ENCODE data around the gene NPHS1.
"Not testable (repeated sequence)": the region's sequence is repeated elsewhere in the genome, so short reads cannot be mapped to it uniquely, and the experiment has no call there.

The NPHS1 gene

DNA sequence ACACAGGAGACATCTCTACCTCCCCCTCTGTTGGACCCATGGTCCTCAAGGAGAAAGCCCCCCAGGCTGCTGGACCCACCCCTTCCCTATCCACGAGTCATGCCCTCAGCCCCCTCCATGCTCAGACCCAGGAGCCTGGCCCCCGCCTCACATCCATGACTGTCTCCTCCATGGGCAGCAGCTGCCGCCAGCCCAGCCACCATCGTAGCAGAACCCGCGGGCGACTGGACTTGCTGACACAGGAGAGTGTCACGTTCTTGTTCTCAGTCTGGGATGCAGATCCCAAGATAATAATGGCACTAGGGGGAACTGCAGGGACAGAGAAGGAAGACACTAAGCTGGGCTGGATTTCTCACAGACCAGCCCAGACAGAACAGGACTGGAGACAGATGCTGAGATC is 3.8 kb downstream of the NPHS1 start:
- no peak for DNase-seq

DNA sequence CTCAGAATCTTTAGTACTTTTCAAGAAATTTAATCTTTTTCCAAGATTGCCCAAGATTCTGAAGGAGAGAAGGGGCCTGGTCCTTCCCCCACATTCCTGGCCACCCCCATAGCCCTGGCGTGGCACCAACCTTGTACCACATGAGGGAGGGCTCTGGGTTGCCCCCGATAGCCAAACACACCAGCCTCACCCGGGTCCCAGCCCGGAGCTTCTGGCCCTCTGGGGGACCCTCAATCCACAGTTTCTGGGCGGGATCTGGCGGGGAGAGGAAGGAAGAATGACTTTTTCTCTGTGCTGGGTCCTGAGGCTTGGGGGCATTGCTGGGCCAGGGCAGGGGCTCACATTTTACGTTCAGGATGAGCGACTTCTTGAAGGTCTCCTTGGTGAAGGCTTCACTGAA is 4.4 kb downstream of the NPHS1 start:
- DNase-seq, result no peak

DNA sequence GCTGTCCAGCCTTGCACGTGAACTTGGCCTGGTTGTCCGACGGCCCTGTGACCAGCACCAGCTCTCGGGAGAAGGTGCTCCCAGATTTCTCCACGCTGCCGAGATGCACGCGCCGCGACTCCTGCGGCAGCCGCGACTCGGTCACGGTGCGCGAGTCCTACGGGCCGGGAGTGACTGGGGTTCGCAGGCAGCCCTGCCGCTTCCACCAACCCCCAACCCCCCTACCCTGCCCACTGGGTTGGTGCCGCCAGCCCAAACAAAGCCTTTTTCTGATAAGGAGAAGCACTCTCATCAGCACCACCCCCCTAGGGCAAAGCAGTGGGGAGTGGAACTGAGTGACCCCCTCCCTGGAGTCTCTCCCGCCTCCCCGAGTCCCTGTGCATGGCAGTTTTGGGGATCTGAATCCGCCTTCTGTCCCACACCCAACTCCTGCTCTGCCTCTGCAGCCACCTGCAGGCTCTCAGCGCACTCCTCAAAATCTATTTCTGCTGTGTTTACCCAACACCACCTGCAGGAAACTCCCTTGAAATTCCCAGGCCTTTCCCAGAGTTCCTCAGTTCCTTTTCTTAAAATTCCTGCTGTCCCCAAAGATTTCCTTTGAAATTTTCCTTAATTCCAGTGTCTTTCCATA is 6.2 kb downstream of the NPHS1 start:
- DNase-seq, result no peak

DNA sequence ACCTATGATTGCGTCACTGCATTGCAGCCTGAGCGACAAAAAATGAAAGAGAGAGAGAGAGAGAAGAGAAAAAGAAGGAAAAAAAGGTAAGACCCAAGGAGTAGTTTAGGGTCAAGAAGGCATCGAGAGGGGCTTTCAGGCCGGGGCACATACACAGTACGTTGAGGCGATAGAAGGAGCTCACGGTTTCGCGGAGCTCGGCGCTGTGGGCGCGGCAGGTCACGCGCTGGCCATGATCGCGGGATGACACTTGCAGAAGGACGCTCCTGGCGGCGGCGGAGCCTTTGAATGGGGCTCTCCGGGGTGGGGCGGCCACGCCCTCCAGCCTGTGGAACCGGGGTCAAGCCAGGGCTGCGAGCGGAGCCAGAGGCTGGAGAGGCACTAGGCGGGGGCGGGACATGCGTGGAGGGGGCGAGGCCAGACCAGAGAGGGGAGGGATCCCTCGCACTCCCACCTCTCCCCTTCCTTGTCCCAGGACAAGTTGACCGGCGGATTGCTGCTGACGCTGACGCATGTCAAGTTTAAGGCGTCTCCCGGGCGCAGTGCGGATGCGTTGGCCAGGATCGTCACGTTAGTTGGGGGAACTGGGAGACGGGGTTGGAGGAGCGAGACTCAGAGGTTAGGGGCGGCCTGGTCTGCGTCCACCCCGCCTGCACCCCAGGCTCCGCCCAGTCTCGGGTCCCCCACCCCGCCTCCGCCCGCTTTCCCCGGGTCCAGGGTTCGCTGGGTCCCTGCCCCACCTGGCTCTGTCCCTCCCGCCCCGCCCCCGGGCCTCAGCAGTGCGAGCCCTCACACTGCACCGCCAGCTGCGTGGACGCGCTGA is 6.9 kb downstream of the NPHS1 start:
- no peak for DNase-seq

DNA sequence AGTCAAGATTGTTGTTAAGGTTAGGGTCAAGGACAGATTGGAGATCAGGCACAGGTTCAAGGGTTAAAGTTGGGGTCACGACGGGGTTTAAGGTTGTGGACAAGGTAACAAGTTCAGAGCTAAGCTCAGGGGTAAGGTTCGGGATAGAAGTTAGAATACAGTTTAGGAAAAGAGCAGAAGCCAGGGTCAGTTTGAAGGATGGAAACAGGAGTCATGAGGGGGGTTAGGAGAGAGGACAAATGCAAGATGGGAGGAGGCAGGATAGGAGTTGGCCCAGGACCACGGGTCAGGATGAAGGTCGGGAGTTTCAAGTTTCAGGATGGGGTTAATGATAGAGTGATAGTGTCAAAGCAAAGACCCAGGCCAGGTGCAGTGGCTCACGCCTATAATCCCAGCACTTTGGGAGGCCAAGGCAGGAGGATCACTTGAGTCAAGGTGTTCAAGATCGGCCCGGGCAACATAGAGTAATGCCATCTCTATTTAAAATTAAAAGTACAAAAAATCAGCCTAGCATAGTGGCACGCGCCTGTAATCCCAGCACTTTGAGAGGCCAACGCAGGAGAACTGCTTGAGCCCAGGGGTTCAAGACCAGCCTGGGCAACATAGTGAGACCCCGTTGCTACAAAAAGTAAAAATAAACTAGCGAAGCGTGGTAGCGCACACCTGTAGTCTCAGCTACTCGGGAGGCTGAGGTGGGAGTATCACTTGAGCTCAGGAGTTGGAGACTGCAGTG is 7.7 kb downstream of the NPHS1 start:
- no peak for DNase-seq

DNA sequence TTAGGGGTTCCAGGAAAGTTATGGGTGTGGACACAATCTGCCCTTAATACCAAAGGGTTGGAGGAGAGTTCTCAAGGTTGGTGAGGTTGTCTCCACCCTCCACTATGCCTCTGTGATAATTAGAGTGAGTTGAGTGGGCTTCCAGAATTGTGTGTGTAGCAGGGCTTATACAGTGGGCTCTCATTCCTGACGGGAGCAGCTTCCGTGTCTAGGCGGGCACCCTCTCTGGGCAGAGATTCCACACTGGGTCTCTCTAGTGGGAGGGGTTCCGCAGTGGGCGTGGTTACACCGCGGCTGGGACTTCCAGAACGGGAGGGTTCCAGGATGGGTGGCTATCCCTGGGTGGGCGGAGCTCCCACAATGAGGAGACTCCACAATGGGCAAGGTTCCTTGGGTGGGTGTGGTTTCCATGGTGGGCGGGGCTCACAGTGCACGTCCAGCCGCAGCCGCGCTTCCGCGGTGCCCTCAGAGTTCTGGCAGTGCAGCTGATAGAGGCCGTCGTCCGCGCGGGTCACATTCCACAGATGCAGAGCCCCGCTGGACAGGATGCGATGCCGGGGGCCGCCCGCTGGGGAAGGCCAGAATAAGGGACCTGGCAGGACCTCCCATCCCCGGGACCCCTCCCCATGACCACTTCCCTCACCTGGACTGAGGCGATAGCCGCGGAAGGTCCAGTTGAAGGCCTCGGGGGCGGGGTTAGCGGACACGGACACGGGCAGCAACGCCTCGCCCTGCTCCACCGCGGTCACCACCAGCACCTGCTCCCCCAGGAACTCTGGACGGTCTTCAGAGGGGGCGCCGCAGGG is 8.4 kb downstream of the NPHS1 start:
- DNase-seq, result no peak

DNA sequence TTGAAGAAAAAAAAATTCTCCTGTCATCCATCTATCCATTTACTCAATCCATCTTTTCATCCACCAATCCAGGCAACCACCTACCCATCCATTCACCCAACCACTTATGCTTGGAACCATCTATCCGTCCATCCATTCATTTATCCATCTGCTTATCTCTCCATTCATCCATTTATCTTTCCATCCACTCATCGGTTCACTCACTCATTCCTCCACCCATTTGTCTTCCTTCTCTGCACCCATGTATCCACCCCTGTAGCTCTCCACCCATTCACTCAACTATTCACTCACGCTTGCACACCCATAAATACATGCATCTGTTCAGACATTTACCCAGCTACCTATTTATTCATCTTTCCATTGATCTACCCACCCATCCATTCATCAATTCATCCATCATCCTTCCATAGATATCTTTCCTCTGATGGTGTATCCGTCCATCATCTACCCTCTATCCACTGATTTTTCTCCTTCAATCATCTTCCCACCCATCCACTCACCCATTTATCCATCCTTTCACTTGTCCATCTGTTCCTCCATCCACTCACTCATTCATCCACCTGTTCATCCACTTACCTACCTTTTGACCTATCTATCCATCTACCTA is 9.5 kb downstream of the NPHS1 start:
- DNase-seq, result no peak

DNA sequence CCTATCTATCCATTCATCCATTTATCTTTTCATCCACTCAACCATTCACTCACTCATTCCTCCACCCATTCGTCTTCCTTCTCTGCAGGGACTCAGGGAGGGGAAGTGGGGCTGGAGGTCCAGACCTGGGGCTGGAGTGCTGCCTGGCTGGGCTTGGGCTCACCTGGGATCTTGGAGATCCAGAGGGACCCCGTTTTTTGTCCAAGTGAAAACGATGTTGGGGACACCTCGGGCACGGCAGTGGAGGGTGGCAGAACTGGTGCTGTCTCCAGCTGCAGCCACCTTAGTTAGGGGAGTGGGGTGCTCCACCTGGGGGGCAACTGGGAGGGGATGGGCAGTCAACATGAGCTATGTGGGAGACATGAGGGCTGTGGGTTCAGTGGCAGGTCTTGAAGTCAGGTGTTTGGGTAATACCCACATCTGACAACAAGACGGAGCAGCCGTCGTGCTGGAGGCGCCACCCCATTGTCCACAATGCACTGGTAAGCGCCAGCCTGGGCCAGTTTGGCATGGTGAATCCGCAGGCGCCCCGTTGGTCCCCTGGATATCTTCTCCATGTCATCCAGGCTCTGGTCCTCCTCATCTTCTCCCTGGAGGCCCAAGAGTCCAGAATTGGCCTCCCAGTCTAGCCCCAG is 10.2 kb downstream of the NPHS1 start:
- no peak for DNase-seq

DNA sequence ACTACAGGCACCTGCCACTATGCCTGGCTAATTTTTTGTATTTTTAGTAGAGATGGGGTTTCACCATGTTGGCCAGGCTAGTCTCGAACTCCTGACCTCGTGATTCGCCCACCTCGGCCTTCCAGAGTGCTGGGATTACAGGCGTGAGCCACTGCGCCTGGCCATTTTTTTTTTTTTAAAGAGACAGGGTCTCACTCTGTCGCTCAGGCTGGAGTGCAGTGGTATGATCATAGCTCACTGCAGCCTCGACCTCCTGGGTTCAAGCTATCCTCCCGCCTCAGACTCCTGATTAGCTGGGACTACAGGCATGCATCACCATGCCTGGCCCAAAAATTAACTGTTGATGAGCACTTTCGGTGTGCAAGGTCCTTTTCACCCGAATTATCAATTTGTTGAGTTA is 16.2 kb downstream of the NPHS1 start:
- DNase-seq, result not testable (repeated sequence)

DNA sequence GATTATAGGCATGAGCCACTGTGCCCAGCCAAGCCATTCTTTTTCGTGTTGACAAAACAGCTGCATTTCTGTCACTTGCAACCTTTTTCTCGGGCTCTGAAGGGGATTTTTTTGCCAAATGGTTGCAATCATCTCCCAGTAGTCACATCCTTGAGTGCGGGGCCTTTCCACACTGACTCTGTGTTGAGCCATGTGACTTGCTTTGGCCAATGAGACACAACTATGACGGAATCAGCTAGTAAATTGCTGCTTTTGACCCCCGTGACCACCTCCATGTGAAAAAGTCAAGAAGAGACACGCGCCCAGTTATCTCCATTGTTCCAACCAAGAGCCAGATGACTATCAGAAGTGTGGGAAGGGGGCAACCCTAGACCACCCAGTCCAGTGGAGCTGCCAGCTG is 18.3 kb downstream of the NPHS1 start:
- DNase-seq, result no peak

DNA sequence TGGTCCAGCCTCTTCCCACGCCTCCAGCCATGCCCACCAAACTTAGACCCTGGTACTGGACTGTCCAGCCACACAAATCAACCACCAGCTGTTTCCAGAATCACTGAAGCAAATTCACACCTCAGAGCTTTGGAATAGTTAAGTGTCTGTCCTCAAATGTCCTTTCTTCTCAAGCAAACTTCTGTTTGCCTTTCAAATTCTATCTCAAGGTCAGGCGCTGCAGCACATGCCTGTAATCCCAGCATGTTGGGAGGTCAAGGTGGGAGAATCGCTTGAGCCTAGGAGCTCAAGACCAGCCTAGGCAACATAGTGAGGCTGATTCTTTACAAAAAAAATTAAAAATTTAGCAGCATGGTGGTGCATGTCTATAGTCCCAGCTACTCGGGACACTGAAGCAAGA is 20.2 kb downstream of the NPHS1 start:
- no peak for DNase-seq

DNA sequence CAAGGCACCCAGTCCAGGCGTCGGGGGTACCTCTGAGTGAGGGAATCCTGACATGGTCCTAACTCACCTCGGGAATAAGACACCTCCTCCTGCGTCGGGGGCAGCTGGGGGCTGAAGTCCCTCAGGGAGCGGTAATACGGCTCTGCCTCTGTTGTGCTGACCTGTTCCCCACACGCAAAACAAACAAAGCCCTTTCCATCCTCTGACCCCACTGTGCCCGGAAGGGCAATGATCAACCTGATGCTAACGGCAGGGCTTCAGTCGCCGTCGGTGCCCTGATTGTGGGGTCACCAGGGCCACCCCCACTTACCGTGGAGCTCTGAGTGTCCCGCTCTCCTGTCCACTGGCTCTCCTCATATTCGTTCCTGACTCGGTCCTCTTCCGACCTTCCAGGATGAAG is 21.3 kb downstream of the NPHS1 start:
- DNase-seq, result no peak

DNA sequence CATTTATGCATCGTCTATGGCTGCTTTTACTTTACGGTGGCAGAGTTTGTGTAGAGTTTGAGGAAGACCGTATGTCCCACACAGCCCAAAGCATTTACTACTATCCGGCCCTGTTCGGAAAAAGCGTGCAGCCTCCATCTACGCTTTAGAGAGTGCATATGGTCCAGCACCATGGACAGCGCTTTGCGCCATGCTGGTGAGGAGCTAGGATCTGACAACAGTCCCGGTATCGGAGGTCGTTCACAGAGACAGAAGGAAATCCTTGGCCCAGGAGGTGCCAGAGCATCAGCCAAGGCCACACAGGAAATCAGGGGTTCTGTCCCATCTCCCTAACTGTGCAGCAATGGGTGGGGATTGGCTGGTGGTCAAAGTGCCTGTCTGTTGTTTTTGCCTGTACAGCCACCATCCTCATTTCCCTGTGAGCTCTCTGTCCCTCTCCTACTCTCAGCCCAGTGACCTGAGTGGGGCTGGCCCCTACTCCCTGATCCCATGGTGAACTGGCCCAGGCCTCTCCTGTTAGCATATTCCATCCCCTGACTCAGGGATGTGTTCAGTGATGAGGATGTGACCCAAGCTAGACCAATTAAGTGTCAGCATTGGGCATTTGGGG is 23.5 kb downstream of the NPHS1 start:
- peak; percentile 38 for DNase-seq

DNA sequence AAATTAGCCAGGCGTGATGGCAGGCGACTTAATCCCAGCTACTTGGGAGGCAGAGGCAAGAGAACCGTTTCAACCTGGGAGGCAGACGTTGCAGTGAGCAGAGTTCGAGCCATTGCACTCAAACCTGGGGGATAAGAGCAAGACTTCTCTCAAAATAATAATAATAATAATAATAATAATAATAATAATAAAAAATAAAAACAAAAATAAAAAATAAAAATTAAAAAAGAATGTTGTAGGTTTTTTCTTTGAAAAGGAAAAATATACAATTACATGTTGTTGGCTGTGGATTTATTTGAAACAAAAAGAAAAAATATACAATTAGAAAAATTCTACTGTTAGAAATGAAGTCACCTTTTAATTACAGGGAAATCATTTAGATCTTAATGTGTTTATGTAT is 28.2 kb downstream of the NPHS1 start:
- DNase-seq, result no peak

DNA sequence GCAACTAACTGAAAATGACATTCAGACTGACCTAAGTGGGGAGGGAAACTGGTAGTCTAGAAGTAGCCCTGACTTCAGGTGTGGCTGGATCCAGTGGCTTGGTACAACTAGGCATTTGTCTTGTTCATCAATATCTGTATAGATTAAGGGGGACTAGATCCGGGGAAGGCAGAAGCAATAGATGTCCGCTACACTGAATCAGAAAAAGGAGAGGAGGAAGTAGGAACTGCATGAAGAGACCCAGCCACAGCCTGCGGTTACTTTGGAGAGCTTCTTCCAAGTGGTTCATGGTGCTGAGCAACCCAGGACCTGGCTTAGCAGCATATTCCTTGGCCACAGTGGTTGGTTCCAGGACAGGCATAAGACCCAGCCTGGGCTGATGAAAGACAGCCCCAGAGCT is 29.7 kb downstream of the NPHS1 start:
- no peak for DNase-seq

DNA sequence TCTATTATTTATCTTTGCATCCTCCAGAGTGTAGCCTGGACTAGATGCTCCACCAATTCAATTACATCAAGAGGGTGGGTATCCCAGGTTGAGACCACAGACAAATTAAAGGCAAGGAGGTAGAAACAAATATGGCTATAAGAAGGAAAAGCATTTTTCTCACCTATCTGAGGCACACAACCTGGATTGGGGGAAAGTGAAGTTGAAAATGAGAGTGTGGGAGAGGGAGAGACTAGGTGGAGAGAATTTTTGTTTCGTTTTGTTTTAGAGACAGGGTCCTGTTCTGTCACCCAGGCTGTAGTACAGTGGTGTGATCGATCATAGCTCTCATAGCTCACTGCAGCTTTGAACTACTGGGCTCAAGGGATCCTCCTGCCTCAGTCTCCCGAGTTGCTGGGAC is 33.9 kb downstream of the NPHS1 start:
- no peak for DNase-seq

DNA sequence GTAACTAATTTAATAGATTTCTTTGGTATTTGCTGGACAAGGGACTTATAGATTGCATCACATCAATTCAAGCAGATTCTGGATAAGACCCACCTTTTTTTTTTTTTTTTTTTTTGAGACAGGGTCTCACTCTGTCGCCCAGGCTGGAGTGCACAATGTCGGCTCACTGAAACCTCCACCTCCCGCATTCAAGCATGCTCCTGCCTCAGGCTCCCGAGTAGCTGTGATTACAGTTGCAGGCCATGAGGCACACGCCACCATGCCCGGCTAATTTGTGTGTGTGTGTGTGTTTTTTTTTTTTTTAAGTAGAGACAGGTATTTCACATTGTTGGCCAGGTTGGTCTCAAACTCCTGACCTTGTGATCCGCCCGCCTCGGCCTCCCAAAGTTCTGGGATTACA is 35.5 kb downstream of the NPHS1 start:
- DNase-seq, result no peak

DNA sequence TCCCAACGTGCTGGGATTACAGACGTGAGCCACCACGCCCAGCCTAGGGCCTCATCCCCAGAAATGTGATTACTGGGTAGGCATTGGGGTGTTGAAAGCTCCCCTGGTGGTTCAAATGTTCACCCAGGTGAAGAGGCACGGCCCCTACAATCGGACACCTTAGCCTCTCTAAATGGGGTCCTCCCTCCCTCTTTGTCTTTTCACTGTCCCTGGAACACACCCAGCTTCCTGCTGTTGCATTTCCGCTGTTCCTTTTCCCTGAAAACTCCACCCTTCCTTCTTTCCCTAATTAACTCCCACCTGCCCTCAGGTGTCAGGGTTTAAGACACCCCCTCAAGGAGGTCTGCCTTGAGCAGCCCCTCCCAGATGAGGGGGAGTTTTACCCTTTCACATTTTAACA is 36.0 kb downstream of the NPHS1 start:
- no peak for DNase-seq

DNA sequence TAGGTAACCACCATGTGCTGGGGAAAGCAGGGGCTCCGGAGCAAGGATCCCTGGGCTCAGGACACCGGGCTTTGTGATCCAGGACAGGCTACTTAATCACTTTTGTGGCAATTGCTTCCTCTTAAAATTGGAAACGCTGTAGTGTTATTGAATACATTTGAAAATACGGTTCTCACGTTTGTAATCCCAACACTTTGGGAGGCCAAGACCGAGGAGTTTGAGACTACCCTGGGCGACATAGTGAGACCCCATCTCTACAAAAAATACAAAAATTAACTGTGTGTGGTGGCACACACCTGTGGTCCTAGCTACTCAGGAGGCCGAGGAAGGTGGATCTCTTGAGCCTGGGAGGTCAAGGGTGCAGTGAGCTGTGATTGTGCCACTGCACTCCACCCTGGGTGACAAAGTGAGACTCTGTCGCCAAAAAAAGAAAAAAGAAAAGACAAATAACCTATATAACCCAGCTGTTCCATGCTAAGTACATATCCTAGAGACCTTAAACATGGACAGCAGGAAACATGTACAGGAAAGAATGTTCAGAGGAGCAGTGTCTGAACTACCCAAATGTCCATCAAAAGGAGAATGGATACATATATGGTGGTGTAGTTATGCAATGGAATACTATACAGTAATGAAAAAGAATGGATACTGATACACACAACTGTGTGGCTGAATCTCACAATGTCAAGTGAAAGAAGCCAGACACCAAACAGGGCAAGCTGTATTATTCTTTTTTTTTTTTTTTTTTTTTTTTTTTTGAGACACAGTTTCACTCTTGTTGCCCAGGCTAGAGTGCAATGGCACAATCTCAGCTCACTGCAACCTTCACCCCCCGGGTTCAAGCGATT is 39.0 kb downstream of the NPHS1 start:
- DNase-seq, result no peak

DNA sequence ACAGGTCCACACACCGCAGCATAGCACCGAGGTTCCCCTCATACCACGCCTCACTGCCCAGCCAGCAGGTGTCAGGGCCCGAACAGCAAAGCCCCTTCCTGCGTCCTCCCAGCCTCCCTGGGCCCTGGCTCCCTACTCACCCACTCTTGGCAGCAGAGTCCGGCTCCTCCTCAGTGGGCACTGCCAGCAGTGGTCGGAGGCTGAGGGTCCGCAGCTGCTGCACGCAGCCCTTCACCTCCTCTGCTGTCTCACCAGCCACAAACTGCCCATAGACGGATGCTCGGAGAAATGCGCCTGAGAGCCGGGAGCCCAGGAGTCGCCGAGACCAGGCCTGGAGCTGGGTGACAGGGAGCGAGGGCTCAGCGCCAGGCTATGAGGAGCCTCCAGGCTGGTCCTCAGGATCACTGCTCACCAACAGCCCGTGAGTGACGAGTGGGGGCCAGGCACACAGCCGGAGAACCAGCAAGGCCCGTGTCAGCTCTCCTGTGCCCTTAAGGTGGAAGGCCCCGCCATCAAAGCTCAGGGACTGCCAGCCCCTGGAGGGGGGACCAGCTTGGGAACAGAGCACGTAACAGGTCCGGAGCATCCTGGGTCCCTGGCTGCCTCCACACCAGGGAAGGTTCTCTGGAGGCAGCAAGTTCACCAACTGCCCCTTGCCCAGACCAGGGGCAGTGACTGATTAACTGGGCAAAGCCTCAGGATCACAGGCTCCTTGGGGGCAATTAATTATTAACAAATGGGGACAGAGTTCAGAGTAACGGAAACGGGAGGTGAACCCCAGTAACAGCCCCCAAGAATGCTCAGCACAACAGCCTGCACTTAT is 39.9 kb downstream of the NPHS1 start, which contains the start of gene PRODH2:
Gene PRODH2, minus strand, starts transcription at position 626 of the 823 bp plus-strand sequence. Its CDS starts 40 bp downstream, at position 586.
- no peak for DNase-seq
